ENCODE results near the gene PPP1CA.

PPP1CA gene

GRCh38 chr11:67351275-67352005, 50.2 kb downstream of the PPP1CA start:
- peak; percentile 83 for DNase-seq (ENCODE audit: low spot score)

- DNase-seq (ENCODE audit: low spot score): no peak
These were observed 51.7 kb downstream of the PPP1CA start for GRCh38 chr11:67349928-67350465.

- DNase-seq (ENCODE audit: low spot score): no peak
These were observed 52.2 kb downstream of the PPP1CA start for GRCh38 chr11:67349457-67349856.

- no peak for DNase-seq (ENCODE audit: low spot score)
These were observed 52.6 kb downstream of the PPP1CA start for GRCh38 chr11:67349036-67349435.
